ENCODE measurements around the gene SIRT3. TPM values are rescaled to one million over a fixed set of nuclear protein-coding genes. Genes with fewer than 3 reads are reported as not detected.
A peak's percentile ranks its signal among the peaks of the same experiment; 100 is the strongest.

Gene SIRT3
- total and polyA plus RNA-seq, 2 of the 13 experiments (the other 11 are each of a cell fraction or from before 2014, with no cell fraction given), result 15.1 to 18.2 TPM

GRCh38 chr11:209275-210121, 26.6 kb downstream of the SIRT3 start (continued):
- TF ChIP-seq ZNF362 (CRISPR knock-in tag; IDR thresholded peaks at IDR 0.05; ENCODE audit: borderline replicate concordance) (no peak), MTA1 (CRISPR knock-in tag; IDR thresholded peaks at IDR 0.05; ENCODE audit: borderline replicate concordance) (no peak), MAX (IDR thresholded peaks at IDR 0.05) (peak; percentile 47; the same call in 1 of the 2 replicates), ZBTB44 (CRISPR knock-in tag; IDR thresholded peaks at IDR 0.05) (no peak), ZBTB38 (CRISPR knock-in tag; IDR thresholded peaks at IDR 0.05) (peak; percentile 90), ARID2 (CRISPR knock-in tag; IDR thresholded peaks at IDR 0.05; ENCODE audit: borderline replicate concordance) (no peak), ETS1 (CRISPR knock-in tag; IDR thresholded peaks at IDR 0.05) (no peak), PHF8 (CRISPR knock-in tag; IDR thresholded peaks at IDR 0.05) (0 out of 2 replicates have a peak, but pooled peaks have one; percentile 3), ZNF224 (CRISPR knock-in tag; IDR thresholded peaks at IDR 0.05) (no peak), NR2F1 (CRISPR knock-in tag; IDR thresholded peaks at IDR 0.05) (no peak), HES4 (CRISPR knock-in tag; IDR thresholded peaks at IDR 0.05; ENCODE audit: borderline replicate concordance) (0 out of 2 replicates have a peak, but pooled peaks have one; percentile 56), ZNF607 (CRISPR knock-in tag; IDR thresholded peaks at IDR 0.05; ENCODE audit: borderline replicate concordance) (no peak), ZKSCAN8 (CRISPR knock-in tag; IDR thresholded peaks at IDR 0.05; ENCODE audit: borderline replicate concordance) (no peak), ZNF230 (CRISPR knock-in tag; IDR thresholded peaks at IDR 0.05) (no peak), GFI1 (CRISPR knock-in tag; IDR thresholded peaks at IDR 0.05; ENCODE audit: borderline replicate concordance) (no peak), GMEB2 (CRISPR knock-in tag; IDR thresholded peaks at IDR 0.05; ENCODE audit: low read depth) (no peak), MNT (IDR thresholded peaks at IDR 0.05) (no peak), ZNF367 (CRISPR knock-in tag; IDR thresholded peaks at IDR 0.05; ENCODE audit: borderline replicate concordance) (no peak), CENPT (CRISPR knock-in tag; IDR thresholded peaks at IDR 0.05; ENCODE audit: low read depth) (no peak), MATR3 (CRISPR knock-in tag; IDR thresholded peaks at IDR 0.05) (0 out of 2 replicates have a peak, but pooled peaks have one; percentile 18), ATM (IDR thresholded peaks at IDR 0.05; ENCODE audit: borderline replicate concordance) (no peak)
